PC-3 (cell line): ENCODE data around the gene GRAMD2A. TPM values are rescaled to one million over a fixed set of nuclear protein-coding genes. Genes with fewer than 3 reads are reported as not detected.

Source experiments
- ATAC-seq: fragments of 200-7000 bp; cut with Tn5 transposase; 2 replicates; pipeline ENCODE4 v1.9.1; 2020; ENCODE audit warnings: mild to moderate bottlenecking, moderate library complexity
- BruUV-seq: library from RNA; stranded (reverse); fragments of 400-500 nt; replicated peaks from 2 replicates; lab custom pipeline; 2021; lab: Mats Ljungman, UMichigan
- CTCF ChIA-PET: fragments of 300-600 bp; sonication (Branson Sonifier 250); formaldehyde crosslinking; loops from one replicate; lab custom pipeline; 2022; ENCODE audit warnings: antibody characterized with exemption; lab: Charles Lee
- POLR2A ChIA-PET: fragments of 300-600 bp; sonication (Branson Sonifier 250); formaldehyde crosslinking; loops from one replicate; lab custom pipeline; 2022; ENCODE audit warnings: antibody characterized with exemption; ENCODE audit not compliant: unreplicated experiment; lab: Charles Lee
- DNase-seq: peaks from one replicate; pipeline ENCODE4 v3.0.0-alpha.2; 2015
- H2AFZ ChIP-seq: fragments of 300-600 bp; sonication (generic); 2 replicates; pipeline ENCODE4 v1.6.0; 2016; ENCODE audit warnings: antibody characterized with exemption, low read length
- H3F3A ChIP-seq: fragments of 300-600 bp; sonication (generic); one replicate; pipeline ENCODE4 v1.6.0; 2017; ENCODE audit warnings: antibody characterized with exemption, low read length, control low read depth, mild to moderate bottlenecking; ENCODE audit not compliant: unreplicated experiment
- H3K27ac ChIP-seq: fragments of 300-600 bp; sonication (generic); 2 replicates; pipeline ENCODE4 v1.5.1; 2016; ENCODE audit warnings: mild to moderate bottlenecking, low read length
- H3K27me3 ChIP-seq: fragments of 300-600 bp; sonication (generic); 2 replicates; pipeline ENCODE4 v1.6.1; 2016; ENCODE audit warnings: low read length, mixed read lengths
- H3K36me3 ChIP-seq: fragments of 300-600 bp; sonication (generic); 2 replicates; pipeline ENCODE4 v1.6.1; 2016; ENCODE audit warnings: low read depth, mixed run types, low read length, mixed read lengths
- H3K4me1 ChIP-seq: fragments of 300-600 bp; sonication (generic); 2 replicates; pipeline ENCODE4 v1.5.1; 2016; ENCODE audit warnings: low read length; ENCODE audit not compliant: insufficient read depth
- H3K4me2 ChIP-seq: fragments of 300-600 bp; sonication (generic); 2 replicates; pipeline ENCODE4 v1.6.0; 2016; ENCODE audit warnings: low read length
- H3K4me3 ChIP-seq: fragments of 300-600 bp; sonication (generic); 2 replicates; pipeline ENCODE4 v1.5.1; 2016; ENCODE audit warnings: mild to moderate bottlenecking, low read length, mixed read lengths
- H3K79me2 ChIP-seq: fragments of 300-600 bp; sonication (generic); 2 replicates; pipeline ENCODE4 v1.6.1; 2017; ENCODE audit warnings: low read length, mixed read lengths
- H3K9ac ChIP-seq: fragments of 300-600 bp; sonication (generic); 2 replicates; pipeline ENCODE4 v1.6.0; 2016; ENCODE audit warnings: mild to moderate bottlenecking, low read length
- H3K9me2 ChIP-seq: fragments of 300-600 bp; sonication (generic); replicated peaks from 2 replicates; pipeline ENCODE4 v1.6.1; 2016; ENCODE audit warnings: mixed run types, low read length, mixed read lengths
- H3K9me3 ChIP-seq: fragments of 300-600 bp; sonication (generic); 2 replicates; pipeline ENCODE4 v1.6.1; 2016; ENCODE audit warnings: low read length, mixed read lengths
- H4K20me1 ChIP-seq: fragments of 300-600 bp; sonication (generic); 2 replicates; pipeline ENCODE4 v1.6.1; 2016; ENCODE audit warnings: low read length, mixed read lengths
- EZH2 ChIP-seq: fragments of 300-600 bp; sonication (generic); IDR thresholded peaks from one replicate; pipeline ENCODE4 v1.6.1; 2017; ENCODE audit warnings: antibody characterized with exemption, mild to moderate bottlenecking, low read length; ENCODE audit not compliant: unreplicated experiment
- EZH2phosphoT487 ChIP-seq: fragments of 300-600 bp; sonication (generic); IDR thresholded peaks from 2 replicates; pipeline ENCODE4 v1.6.1; 2018; ENCODE audit warnings: mild to moderate bottlenecking, antibody characterized with exemption, low read length, borderline replicate concordance
- intact Hi-C: fragments of 100-400 bp; cut with micrococcal nuclease; formaldehyde crosslinking; loops from 2 replicates; pipeline ENCODE4 v1.9.0; 2023
- total RNA-seq: library from RNA; depleted of rRNA; stranded (reverse); fragments of >200 nt; gene quantifications from 2 replicates; pipeline ENCODE4 v1.2.3, GENCODE V29; 2014
- TF ChIP-seq, protein P1 (sequence below): fragments of 300-600 bp; sonication (generic); conservative IDR thresholded peaks from 2 replicates; pipeline ENCODE4 v1.5.1; 2017; ENCODE audit warnings: antibody characterized with exemption, low read depth, mild to moderate bottlenecking, low read length

The GRAMD2A gene
- total RNA-seq, 1 experiment from 2014 or later, result 0.07 TPM

DNA sequence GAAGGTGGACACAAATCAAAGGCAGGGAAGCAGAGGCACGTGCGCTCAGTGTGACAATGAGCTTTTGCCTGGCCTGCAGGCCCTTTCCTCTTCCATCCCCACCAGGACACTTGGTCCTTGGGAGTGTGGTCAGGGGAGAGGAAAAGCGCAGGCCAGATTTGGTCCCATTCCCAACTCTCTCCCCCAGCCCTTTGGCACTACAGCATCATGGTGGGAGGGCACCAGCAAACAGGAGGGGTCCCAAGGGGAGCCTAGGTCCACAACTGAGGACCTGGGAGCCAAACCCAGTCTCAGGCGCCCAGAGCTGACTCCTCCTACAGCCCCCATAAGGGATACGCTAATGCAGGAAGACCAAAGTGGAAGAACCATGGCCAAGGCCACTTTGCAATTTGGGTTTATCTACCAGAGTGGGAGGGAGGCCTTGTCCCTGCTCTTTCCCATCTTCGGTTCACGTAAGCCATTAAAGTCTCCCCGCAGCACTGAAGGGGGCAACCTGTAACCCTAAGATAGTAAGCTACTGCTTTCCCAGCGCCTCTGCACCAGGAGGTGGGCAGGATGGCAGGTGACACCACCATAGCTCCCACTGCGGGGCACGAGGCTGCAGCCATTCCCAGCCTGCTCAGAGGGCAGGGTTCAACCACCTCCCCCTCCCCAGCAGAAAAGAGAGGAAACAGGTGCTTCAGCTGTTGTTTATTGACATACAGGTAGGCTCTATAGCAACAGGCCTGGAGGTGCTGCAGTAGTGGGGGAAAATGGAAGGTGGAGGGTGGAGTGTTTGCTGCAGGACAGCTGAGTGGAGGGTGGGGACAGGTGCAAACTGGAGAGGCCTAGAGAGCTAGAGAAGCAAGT is 993 bp upstream of the GRAMD2A start:
- ChIA-PET POLR2A (no interaction called here), CTCF (no interaction called here)
- H3K27ac ChIP-seq, result no peak overlapping the region

DNA sequence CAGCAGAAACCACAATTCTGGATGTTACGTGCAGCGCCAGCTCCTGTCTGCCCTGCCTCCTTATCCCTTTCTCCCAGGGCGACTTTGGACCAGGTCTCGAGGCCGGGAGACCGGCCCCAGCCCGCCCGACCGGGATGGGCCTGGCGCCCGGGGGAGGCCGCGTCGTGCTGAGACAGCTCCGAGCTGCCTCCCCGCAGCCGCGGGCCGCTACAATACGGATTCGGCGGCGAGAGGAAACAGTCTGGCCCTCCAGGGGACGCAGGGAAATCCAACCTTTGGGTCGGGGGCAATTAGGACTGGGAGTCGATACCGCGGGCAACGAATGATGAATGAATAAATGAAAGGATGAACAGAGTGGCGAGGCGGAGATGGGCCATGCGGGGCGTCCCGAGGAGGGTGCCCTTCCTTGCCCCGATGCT is 537 bp downstream of the GRAMD2A start:
- intact Hi-C loops, result no loop called here
- Histone ChIP-seq H3K27me3 (no peaks in the 10 kb centered on the region), H3K27ac (no peak overlapping the region), H3F3A (peaks cover 14% of the 10 kb centered on the region), H3K79me2 (no peaks in the 10 kb centered on the region), H3K4me1 (no peaks in the 10 kb centered on the region), H3K9ac (no peak overlapping the region), H3K9me2 (no peaks in the 10 kb centered on the region), H3K4me2 (no peak overlapping the region), H3K4me3 (no peak overlapping the region), H3K9me3 (no peaks in the 10 kb centered on the region), H4K20me1 (peaks cover 21% of the 10 kb centered on the region), H3K36me3 (peaks cover 41% of the 10 kb centered on the region), H2AFZ (no peak overlapping the region)
- TF ChIP-seq, protein P1, sequence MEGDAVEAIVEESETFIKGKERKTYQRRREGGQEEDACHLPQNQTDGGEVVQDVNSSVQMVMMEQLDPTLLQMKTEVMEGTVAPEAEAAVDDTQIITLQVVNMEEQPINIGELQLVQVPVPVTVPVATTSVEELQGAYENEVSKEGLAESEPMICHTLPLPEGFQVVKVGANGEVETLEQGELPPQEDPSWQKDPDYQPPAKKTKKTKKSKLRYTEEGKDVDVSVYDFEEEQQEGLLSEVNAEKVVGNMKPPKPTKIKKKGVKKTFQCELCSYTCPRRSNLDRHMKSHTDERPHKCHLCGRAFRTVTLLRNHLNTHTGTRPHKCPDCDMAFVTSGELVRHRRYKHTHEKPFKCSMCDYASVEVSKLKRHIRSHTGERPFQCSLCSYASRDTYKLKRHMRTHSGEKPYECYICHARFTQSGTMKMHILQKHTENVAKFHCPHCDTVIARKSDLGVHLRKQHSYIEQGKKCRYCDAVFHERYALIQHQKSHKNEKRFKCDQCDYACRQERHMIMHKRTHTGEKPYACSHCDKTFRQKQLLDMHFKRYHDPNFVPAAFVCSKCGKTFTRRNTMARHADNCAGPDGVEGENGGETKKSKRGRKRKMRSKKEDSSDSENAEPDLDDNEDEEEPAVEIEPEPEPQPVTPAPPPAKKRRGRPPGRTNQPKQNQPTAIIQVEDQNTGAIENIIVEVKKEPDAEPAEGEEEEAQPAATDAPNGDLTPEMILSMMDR, result no peak
- no peak for TF ChIP-seq EZH2phosphoT487
- TF ChIP-seq EZH2, result no peak
- ChIA-PET POLR2A (no interaction called here), CTCF (no interaction called here)
- DNase-seq, result no peak
- BruUV-seq, result no TSS peak
- ATAC-seq, result no peak; the same call in 1 of the 2 replicates

More for the DNA sequence above, 993 bp upstream of the GRAMD2A start:
- Histone ChIP-seq H3K79me2 (no peaks in the 10 kb centered on the region), H3K36me3 (peaks cover 56% of the 10 kb centered on the region), H3K4me1 (no peaks in the 10 kb centered on the region), H3K27me3 (no peaks in the 10 kb centered on the region), H3K9ac (no peak overlapping the region), H3K4me3 (no peak overlapping the region), H3K9me2 (no peaks in the 10 kb centered on the region), H2AFZ (no peak overlapping the region), H3F3A (peaks cover 26% of the 10 kb centered on the region), H4K20me1 (peaks cover 33% of the 10 kb centered on the region), H3K4me2 (no peak overlapping the region), H3K9me3 (no peaks in the 10 kb centered on the region)
- TF ChIP-seq, protein P1, result no peak
- TF ChIP-seq EZH2, result no peak
- no peak for TF ChIP-seq EZH2phosphoT487
- DNase-seq, result no peak
- ATAC-seq, result no peak; the same call in 1 of the 2 replicates
- no TSS peak for BruUV-seq
- intact Hi-C loops, result loop anchor here (1.0 kb wide), 1 partner anchor 88 kb away; no protein-coding TSS in a partner anchor
